GM12878 (cell line): Measurements from ENCODE around the gene CINP. TPM values are rescaled to one million over a fixed set of nuclear protein-coding genes. Genes with fewer than 3 reads are reported as not detected.

Source experiments
- CBX5 ChIP-seq: sonication (generic); IDR thresholded peaks from 2 replicates; pipeline ENCODE4 v1.6.1; 2016; ENCODE audit warnings: low read depth, moderate library complexity, mild to moderate bottlenecking, inconsistent platforms
- ETV6 ChIP-seq, 2 experiments: fragments of 450-650 bp in 1 of 2; IDR thresholded peaks in 1 of 2; conservative IDR thresholded peaks in 1 of 2; 2 replicates each; pipeline ENCODE4 v1.6.1; 2014; ENCODE audit warnings: antibody characterized with exemption in 1 of 2, borderline replicate concordance in 1 of 2, low read depth in 1 of 2, mild to moderate bottlenecking in 1 of 2, moderate library complexity in 1 of 2
- FOXK2 ChIP-seq: fragments of 450-650 bp; IDR thresholded peaks from 2 replicates; pipeline ENCODE4 v1.6.1; 2017; ENCODE audit warnings: mild to moderate bottlenecking, moderate library complexity
- HDAC2 ChIP-seq: fragments of 200-600 bp; sonication (generic); IDR thresholded peaks from 2 replicates; pipeline ENCODE4 v1.6.1; 2017
- MAX ChIP-seq: IDR thresholded peaks from 2 replicates; pipeline ENCODE4 v1.6.1; 2012; ENCODE audit warnings: low read depth, low read length, improper control_type of control experiment
- MLLT1 ChIP-seq: fragments of 450-650 bp; IDR thresholded peaks from 2 replicates; pipeline ENCODE4 v1.6.1; 2016; ENCODE audit warnings: mild to moderate bottlenecking
- NFXL1 ChIP-seq: fragments of 450-650 bp; IDR thresholded peaks from 2 replicates; pipeline ENCODE4 v1.6.1; 2017; ENCODE audit warnings: antibody characterized with exemption, mild to moderate bottlenecking, borderline replicate concordance
- NFYA ChIP-seq: IDR thresholded peaks from 2 replicates; pipeline ENCODE4 v1.6.1; 2011; ENCODE audit warnings: low read depth, mild to moderate bottlenecking, low read length, improper control_type of control experiment, borderline replicate concordance
- RAD21 ChIP-seq: IDR thresholded peaks from 2 replicates; pipeline ENCODE4 v1.6.1; 2011; ENCODE audit warnings: mild to moderate bottlenecking, low read depth, low read length, moderate library complexity; ENCODE audit not compliant: insufficient read depth
- RFX5 ChIP-seq: IDR thresholded peaks from 2 replicates; pipeline ENCODE4 v1.6.1; 2011; ENCODE audit warnings: low read depth, low read length, improper control_type of control experiment
- RUNX3 ChIP-seq: IDR thresholded peaks from 2 replicates; pipeline ENCODE4 v1.6.1; 2012; ENCODE audit warnings: low read length, inconsistent platforms
- TBL1XR1 ChIP-seq: IDR thresholded peaks from 2 replicates; pipeline ENCODE4 v1.6.1; 2012; ENCODE audit warnings: low read depth, low read length, improper control_type of control experiment
- ZNF687 ChIP-seq: fragments of 450-650 bp; IDR thresholded peaks from 2 replicates; pipeline ENCODE4 v1.6.1; 2017; ENCODE audit warnings: mild to moderate bottlenecking, moderate library complexity
- ZZZ3 ChIP-seq: IDR thresholded peaks from 2 replicates; pipeline ENCODE4 v1.6.1; 2011; ENCODE audit warnings: low read depth; ENCODE audit not compliant: control insufficient read depth, insufficient read length
- polyA plus RNA-seq, 11 experiments: library from polyadenylated mRNA; depleted of rRNA in 4 of 11; unstranded in 6 of 11; stranded (reverse) in 5 of 11; fragments of >200 nt; fragmentation: Nextera tagmentation in 4 of 11; fragmentation: Illumina TruSeq in 1 of 11; extraction: Ambion mirVana in 4 of 11; extraction: Trizol in 1 of 11; gene quantifications; 1 replicate in 1 of 11; 2 replicates in 10 of 11; pipeline versions ENCODE4 v1.2.1 to v1.2.3, GENCODE V29; 2011 to 2016; ENCODE audit warnings: inconsistent platforms in 2 of 11, missing spikeins in 2 of 11, low read depth in 1 of 11
- total RNA-seq, 4 experiments: library from RNA; depleted of rRNA in 3 of 4; stranded (reverse); fragments of >200 nt in 3 of 4; fragmentation: Illumina TruSeq in 1 of 4; extraction: Trizol in 1 of 4; gene quantifications; 2 replicates each; pipeline versions ENCODE4 v1.2.1 to v1.2.3, GENCODE V29; 2013 to 2021
- TF ChIP-seq, protein P1 (sequence below): IDR thresholded peaks from 2 replicates; pipeline ENCODE4 v1.6.1; 2011; ENCODE audit warnings: low read depth, mild to moderate bottlenecking, low read length, moderate library complexity, borderline replicate concordance; ENCODE audit errors: extremely low read depth
- TF ChIP-seq, protein P2 (sequence below): fragments of 450-650 bp; IDR thresholded peaks from 2 replicates; pipeline ENCODE4 v1.6.1; 2018; ENCODE audit warnings: mild to moderate bottlenecking, low read depth, moderate library complexity; ENCODE audit not compliant: partially characterized antibody
- TF ChIP-seq, protein P3 (sequence below): fragments of 450-650 bp; IDR thresholded peaks from 2 replicates; pipeline ENCODE4 v1.6.1; 2018; ENCODE audit warnings: borderline replicate concordance, mild to moderate bottlenecking; ENCODE audit not compliant: partially characterized antibody

Gene CINP
- total and polyA plus RNA-seq, 10 of the 15 experiments (the other 5 are each of a cell fraction or from before 2014, with no cell fraction given) = 45.4 to 73.3 (median 52.9) TPM

- TF ChIP-seq ZZZ3 (no peak), RFX5 (no peak), FOXK2 (no peak), ETV6 (conservative IDR thresholded peaks at IDR 0.05 in 1 of 2, IDR thresholded peaks at IDR 0.05 in 1 of 2; ENCODE audit: borderline replicate concordance in 1 of 2, low read depth in 1 of 2) (no peak), ZNF687 (peak; percentile 57; the same call in 1 of the 2 replicates), MAX (no peak), NFYA (no peak), HDAC2 (no peak), TBL1XR1 (no peak), MLLT1 (no peak), CBX5 (no peak), NFXL1 (0 out of 2 replicates have a peak, but pooled peaks have one; percentile 65), RAD21 (no peak), RUNX3 (peak; percentile 50)
- TF ChIP-seq, protein P1, sequence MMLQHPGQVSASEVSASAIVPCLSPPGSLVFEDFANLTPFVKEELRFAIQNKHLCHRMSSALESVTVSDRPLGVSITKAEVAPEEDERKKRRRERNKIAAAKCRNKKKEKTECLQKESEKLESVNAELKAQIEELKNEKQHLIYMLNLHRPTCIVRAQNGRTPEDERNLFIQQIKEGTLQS = no peak
- TF ChIP-seq, protein P2, sequence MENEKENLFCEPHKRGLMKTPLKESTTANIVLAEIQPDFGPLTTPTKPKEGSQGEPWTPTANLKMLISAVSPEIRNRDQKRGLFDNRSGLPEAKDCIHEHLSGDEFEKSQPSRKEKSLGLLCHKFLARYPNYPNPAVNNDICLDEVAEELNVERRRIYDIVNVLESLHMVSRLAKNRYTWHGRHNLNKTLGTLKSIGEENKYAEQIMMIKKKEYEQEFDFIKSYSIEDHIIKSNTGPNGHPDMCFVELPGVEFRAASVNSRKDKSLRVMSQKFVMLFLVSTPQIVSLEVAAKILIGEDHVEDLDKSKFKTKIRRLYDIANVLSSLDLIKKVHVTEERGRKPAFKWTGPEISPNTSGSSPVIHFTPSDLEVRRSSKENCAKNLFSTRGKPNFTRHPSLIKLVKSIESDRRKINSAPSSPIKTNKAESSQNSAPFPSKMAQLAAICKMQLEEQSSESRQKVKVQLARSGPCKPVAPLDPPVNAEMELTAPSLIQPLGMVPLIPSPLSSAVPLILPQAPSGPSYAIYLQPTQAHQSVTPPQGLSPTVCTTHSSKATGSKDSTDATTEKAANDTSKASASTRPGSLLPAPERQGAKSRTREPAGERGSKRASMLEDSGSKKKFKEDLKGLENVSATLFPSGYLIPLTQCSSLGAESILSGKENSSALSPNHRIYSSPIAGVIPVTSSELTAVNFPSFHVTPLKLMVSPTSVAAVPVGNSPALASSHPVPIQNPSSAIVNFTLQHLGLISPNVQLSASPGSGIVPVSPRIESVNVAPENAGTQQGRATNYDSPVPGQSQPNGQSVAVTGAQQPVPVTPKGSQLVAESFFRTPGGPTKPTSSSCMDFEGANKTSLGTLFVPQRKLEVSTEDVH = peak; percentile 58
- TF ChIP-seq, protein P3, sequence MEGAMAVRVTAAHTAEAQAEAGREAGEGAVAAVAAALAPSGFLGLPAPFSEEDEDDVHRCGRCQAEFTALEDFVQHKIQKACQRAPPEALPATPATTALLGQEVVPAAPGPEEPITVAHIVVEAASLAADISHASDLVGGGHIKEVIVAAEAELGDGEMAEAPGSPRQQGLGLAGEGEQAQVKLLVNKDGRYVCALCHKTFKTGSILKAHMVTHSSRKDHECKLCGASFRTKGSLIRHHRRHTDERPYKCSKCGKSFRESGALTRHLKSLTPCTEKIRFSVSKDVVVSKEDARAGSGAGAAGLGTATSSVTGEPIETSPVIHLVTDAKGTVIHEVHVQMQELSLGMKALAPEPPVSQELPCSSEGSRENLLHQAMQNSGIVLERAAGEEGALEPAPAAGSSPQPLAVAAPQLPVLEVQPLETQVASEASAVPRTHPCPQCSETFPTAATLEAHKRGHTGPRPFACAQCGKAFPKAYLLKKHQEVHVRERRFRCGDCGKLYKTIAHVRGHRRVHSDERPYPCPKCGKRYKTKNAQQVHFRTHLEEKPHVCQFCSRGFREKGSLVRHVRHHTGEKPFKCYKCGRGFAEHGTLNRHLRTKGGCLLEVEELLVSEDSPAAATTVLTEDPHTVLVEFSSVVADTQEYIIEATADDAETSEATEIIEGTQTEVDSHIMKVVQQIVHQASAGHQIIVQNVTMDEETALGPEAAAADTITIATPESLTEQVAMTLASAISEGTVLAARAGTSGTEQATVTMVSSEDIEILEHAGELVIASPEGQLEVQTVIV = no peak
Measured at GRCh38 chr14:102319351-102320032, 43.2 kb downstream of the CINP start, which contains the start of gene ZNF839 (continued).
